Stimulated activated CD4-positive, alpha-beta T cell treated with anti-CD3 and anti-CD28 coated beads, Interleukin-4, amount 100 ng/mL, for 48 hours (primary cell): ENCODE data around the gene SHB.

Experiments
- DNase-seq, 2 donors: peaks; one replicate each; pipeline ENCODE4 v3.0.0-alpha.2; 2020; ENCODE audit warnings: low read depth in 2 of 2

Gene SHB

GRCh38 chr9:37929441-37929895 lies 139.6 kb downstream of the SHB start:
- no peak for DNase-seq

GRCh38 chr9:37928552-37929430 lies 140.2 kb downstream of the SHB start:
- no peak for DNase-seq

- no peak for DNase-seq
Measured at GRCh38 chr9:37927601-37928551, 141.2 kb downstream of the SHB start.

GRCh38 chr9:37927132-37927531 lies 141.9 kb downstream of the SHB start:
- no peak for DNase-seq

GRCh38 chr9:37926737-37927118 lies 142.3 kb downstream of the SHB start:
- DNase-seq: no peak

DNA sequence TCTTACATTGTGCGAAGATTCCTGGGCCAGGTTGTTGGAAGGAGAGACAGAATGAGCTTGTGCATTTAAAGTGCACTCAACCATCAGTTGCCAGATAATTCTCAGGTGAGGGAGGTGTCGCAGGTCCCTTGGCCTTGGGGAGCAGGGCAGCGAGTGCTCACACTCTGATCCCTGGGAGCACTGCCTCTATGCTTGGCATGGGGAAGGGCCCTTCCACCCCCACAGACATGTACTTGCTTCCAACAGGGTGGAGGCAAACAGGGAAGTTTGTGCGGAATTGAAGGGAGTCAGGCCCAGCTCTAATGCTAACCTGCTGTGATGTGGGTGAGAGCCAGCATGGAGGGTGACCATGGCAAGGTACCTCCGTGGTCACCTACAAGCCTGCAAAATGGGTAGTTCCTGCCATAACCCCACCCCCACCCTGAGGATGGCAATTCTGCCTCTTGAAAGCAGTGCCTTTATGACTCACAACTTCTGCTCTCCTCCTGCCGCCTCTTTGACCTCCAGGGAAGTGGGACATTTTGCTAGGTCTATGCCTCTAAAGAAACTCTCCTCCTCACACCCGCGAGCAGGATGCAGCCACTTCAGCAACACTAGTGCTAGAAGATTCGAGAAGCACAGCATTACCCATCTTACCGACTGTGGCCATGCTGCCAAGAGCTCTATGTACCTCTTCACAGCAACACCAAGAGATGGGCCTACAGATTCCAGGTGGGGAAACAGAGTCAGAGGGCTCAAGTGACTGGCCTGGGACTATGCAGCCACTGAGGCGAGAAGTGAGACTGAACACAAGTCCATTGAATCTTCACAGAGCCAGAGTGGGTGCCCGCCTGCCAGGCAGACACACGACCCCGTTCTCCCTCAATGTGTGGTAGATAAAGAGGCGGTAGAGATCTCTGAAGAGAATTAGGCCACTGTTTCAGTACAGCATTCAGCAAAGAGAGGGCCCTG lies 143.0 kb downstream of the SHB start:
- DNase-seq: no peak

DNA sequence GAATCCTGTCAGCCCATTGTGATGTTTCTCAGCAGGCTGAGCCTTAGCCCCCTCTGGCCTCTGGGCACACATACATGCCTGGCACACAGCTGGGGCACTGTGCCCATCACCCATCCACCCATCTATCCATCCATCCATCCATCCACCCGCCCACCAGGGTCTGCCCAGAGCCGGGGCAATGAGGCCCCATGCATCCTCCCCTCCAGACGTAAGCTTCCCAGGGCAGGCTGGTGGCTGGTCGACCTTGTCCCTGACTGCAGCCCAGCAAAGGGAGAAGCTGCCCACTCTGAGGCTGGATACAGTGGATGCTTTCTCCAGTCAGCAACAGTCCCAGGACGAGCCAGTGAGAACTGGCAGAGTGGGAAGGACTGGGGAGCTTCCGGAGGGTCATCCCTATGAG lies 144.0 kb downstream of the SHB start:
- DNase-seq: no peak

DNA sequence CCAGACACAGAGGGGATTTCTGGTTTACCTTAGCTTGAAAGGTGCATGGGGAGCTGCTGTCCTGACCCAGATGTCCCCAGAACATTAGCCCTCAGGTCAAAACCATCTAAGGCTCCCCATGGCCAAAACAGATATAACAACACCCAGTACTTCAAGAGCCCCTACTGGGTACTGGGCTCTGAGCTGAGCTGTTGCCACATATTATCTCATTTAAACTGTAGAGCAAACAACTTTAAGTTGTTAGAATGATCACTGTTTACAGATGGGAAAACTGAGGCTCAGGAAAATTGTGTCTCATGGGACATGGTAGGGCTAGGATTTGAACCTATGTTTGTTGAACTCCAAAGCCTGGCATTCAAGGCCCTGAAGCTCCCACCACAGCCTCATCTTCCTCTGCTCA lies 144.5 kb downstream of the SHB start:
- no peak for DNase-seq

DNA sequence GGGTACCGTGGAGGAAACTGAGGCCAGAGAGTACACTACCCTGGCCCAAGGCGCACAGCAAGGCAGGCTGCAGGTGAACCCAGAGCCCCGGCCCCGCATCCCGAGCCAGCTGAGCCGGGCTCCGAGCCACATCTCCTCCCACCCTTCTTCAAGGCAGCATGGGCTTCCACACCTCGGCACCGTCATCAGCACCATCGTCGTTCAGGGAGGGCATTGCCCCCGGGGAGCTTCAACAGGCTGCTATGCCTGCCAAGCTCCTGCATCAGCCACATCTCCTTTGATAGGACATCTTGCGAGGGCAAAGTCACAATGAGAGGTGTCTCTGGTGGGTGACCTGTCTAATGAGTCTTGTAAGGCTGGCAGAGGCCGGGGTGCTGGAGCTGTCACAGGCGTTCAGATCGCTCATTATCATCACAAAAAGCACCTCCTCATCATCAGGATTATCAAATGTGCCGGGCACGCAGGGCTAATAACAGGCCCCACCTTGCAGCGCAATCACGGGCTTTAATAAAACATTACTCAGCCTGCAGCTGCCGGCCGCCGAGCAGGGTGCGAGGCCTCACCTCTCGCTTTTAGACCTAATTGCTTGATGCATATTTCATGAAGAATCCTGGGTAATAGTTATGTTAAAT lies 145.1 kb downstream of the SHB start:
- no peak for DNase-seq

DNA sequence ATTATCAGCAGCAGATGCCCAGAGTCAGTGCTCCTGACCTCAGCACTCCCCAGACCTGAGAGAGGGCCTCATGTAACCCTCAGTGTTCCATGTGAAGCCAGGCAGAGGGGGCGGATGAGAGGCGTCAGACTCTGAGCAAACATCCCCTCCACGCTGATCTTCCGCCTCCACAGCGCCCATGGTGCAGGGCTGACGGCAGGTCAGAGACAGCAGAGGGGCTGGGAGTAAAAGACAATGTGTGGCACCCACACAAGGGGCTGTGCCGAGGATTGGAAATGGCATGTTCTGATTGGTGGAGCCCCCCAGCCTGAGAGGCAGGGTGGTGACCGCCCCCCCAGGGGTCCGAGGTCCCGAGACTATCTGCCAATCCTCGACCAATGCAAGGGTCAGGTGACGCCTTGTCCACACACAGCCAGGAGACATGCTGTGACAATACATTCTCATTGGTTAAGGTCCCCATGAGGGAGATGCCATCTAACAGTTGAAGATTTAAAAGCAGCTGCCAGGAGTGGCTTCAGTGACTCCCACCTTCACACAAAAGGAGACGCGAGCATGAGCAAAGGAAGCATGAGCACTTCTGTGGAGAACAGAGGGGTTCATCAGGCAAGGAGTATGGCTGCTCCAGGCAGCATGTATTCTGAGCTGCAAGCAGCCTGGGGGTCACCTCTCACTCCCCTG lies 145.8 kb downstream of the SHB start:
- no peak for DNase-seq

DNA sequence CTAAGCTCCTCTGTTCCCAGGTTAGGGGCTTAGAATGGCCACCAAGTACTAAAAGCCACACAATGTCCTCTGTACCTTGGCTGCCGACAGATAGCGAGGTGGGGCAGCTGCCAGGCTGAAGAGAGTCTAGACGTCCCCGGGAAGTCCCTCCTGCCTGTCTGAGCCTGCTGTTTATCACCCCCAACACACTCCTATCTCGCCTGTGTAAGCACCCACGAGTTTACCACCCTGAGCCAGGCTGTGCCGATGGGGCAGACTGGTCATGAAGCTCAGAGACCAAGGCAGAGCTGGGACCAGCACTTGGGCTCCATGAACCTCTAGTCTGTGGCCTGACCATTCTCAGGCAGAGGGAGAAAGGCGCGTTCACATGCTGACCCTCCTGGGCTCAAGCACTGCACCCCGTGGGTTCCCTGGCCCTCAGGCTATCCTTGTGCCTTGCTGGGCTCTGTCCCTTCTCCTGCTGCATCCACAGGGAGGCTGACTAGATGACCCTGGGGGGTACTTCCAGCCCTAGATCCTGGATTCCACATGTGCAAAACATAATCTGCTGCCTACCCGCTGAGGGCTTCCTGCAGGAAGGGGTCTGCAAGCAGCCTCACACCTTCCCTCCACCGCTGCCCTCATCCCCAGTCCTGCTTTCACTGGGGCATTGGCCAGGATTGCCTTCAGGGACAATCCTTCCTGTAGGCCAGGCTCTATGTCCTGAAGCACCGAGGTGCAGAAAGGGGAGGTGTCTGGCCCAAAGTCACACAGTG lies 146.5 kb downstream of the SHB start:
- DNase-seq: no peak

DNA sequence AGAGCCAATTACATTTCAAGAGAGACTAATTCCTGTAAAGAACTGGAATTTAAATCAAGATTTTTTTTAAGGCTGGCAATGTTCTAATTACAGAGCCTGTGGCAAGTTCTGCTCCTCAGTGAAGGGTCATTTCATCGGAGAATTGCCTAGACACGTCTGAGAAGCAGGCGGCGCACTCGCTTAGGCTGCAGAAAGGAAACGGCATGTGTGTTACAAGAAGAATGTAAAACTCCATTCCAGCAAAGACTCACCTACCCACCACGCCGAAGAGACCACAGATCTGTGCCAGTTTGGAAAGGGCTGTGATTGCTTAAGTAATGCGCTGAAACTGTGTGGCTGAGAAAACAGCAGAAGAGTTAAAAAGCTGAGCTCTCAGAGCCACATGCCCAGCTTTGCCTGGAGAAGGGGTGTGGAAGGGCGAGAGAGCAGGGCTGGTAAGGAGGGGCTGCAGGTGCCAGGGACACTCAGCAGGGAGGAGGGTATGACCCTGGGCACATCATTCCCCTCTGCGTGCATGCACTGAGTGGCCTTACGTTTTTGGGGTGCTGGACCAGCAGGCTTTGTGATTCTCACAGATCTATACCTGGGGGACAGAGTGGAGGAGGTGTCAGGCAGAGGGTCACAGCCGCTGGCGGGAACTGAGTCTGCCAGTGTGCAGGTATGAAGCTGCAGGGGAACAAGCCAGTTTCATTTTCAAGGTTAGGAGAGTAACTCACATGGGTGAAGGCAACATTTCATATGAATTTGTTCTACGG lies 147.3 kb downstream of the SHB start:
- no peak for DNase-seq

DNA sequence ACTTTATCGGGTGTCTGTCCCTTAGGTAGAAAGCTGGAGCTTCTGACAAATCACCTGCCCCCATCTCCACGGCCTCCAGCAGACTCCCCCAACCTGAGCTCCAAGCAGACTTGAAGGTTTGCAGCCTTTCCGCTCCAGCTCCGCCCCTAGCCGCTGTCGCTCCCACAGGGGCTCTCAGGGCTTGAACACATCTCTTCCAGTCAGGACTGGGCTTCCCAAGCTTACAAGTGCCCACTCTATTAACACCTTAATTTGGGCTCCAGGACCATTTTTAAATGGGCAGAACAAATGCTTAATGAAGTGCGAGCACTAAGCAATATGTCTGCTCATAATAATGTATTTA lies 147.9 kb downstream of the SHB start:
- no peak for DNase-seq

- DNase-seq: no peak
Measured at GRCh38 chr9:37920471-37921167, 148.4 kb downstream of the SHB start.

GRCh38 chr9:37919956-37920335 lies 149.1 kb downstream of the SHB start:
- no peak for DNase-seq

DNA sequence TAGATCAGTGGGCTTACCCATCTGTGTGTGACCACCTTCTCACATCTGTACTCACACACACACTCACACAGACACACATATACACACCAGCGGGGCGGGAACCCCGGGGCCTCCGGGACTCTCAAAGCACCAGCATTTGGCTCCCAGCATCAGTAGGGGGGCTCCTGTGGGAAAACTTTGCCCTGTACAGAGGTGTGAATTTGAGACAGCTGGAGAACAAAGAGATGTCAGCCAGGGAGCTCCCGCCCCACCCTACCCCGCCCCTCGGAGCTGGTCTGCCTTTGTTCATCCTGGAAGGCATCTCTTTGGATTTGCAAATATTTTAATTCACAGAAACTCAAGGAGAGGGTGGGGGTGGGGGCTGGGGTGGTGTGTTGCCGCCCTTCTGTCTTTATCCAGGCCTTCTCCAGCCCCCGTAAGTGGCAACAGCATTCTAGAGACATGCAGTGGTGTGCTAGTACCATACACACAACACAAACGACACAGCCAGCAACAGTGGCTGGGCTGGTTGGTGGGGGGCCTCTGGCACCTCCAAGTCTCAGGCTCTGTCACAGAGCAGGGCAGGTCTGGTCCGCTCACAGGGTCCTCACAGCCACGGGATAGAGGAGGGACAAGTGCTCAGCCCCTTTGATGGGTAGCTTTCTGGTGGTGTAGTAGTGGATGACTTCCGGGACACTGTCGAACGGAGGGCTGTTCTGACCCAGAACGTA lies 149.6 kb downstream of the SHB start:
- no peak for DNase-seq

DNA sequence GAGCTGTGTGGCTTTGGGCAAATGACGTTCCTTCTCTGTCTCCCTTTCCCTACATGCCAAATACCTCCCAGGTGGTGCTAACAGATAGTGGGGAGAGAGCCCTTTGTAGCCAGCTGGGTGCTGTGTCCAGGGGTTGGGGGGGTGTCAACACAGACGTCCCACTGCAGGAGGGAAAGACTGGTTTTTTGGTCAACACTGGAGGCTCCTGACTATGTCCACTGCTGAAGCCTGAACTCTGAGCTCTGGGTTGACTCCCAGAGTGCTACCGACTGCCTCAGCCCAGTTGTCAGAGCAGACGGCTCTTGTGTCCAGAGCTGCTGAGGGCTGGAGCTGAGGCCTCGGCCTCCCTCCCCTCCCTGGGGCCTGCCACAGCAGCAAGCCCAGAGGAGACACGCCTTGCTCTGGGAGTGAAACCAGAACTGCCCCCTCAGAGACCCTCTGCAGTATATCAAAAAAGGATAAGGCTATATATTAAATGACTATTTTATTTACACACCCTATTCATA lies 150.3 kb downstream of the SHB start:
- no peak for DNase-seq
